Endothelial cell of umbilical vein (primary cell): Measurements from ENCODE around the gene TMEM92. TPM values are rescaled to one million over a fixed set of nuclear protein-coding genes. Genes with fewer than 3 reads are reported as not detected.

Experiments
- BruUV-seq: library from RNA; stranded (reverse); fragments of 400-500 nt; replicated peaks from 2 replicates; lab custom pipeline; 2021; lab: Mats Ljungman, UMichigan
- CTCF ChIA-PET: fragments of 300-600, 350-600 bp; sonication (Branson Sonifier 250); formaldehyde crosslinking; loops from one replicate; lab custom pipeline; 2021; ENCODE audit warnings: antibody characterized with exemption, inconsistent platforms; lab: Charles Lee
- POLR2A ChIA-PET: fragments of 300-600, 350-600 bp; sonication (Branson Sonifier 250); formaldehyde crosslinking; loops from one replicate; lab custom pipeline; 2021; ENCODE audit warnings: antibody characterized with exemption, inconsistent platforms; lab: Charles Lee
- DNase-seq: peaks from one replicate; pipeline ENCODE4 v3.0.0-alpha.2; 2011; ENCODE audit warnings: low read depth, low spot score
- FAIRE-seq: peaks from 2 replicates; lab custom pipeline; 2011; peaks lifted over from hg19 to GRCh38; lab: Jason Lieb, UNC
- H2AFZ ChIP-seq: 2 replicates; pipeline ENCODE4 v1.6.0; 2012; ENCODE audit warnings: low read depth, low read length, control low read depth, inconsistent platforms
- H3K27ac ChIP-seq: 2 replicates; pipeline ENCODE4 v1.5.1; 2011; ENCODE audit warnings: low read depth, mild to moderate bottlenecking, control low read depth, low read length, moderate library complexity; ENCODE audit not compliant: insufficient read depth
- H3K27me3 ChIP-seq, 2 experiments: 2 replicates each; pipeline versions ENCODE4 v1.6.0 to v1.6.1; 2011; ENCODE audit warnings: low read length in 2 of 2, mixed read lengths in 1 of 2; ENCODE audit not compliant: control insufficient read depth in 2 of 2, insufficient read depth in 2 of 2
- H3K36me3 ChIP-seq, 2 experiments: 2 replicates in 1 of 2; 3 replicates in 1 of 2; pipeline ENCODE4 v1.5.1; 2011; ENCODE audit warnings: low read length in 2 of 2, mild to moderate bottlenecking in 1 of 2, moderate library complexity in 1 of 2; ENCODE audit not compliant: control insufficient read depth in 2 of 2, insufficient read depth in 2 of 2; ENCODE audit errors: extremely low read depth in 1 of 2
- H3K4me1 ChIP-seq: 3 replicates; pipeline ENCODE4 v1.5.1; 2011; ENCODE audit warnings: mild to moderate bottlenecking, low read length; ENCODE audit not compliant: control insufficient read depth, insufficient read depth; ENCODE audit errors: extremely low read depth
- H3K4me2 ChIP-seq: 2 replicates; pipeline ENCODE4 v1.6.1; 2011; ENCODE audit warnings: low read length, control low read depth, mixed read lengths; ENCODE audit not compliant: insufficient read depth
- H3K4me3 ChIP-seq, 3 experiments: fragments of 200-600 bp in 1 of 3; sonication (generic), shearing (Covaris generic) in 1 of 3; replicated peaks in 1 of 3; 2 replicates each; pipeline ENCODE4 v1.5.1; 2011 to 2016; ENCODE audit warnings: control low read depth in 3 of 3, low read length in 3 of 3, mild to moderate bottlenecking in 2 of 3, inconsistent platforms in 1 of 3, low read depth in 1 of 3, moderate library complexity in 1 of 3; ENCODE audit not compliant: insufficient read depth in 1 of 3
- H3K79me2 ChIP-seq: 2 replicates; pipeline ENCODE4 v1.6.0; 2012; ENCODE audit warnings: low read length, inconsistent platforms; ENCODE audit not compliant: control insufficient read depth, insufficient read depth
- H3K9ac ChIP-seq: replicated peaks from 2 replicates; pipeline ENCODE3; 2011; ENCODE audit warnings: low read length, control low read depth; ENCODE audit not compliant: insufficient read depth; ENCODE audit errors: extremely low read depth
- H3K9me1 ChIP-seq: replicated peaks from 3 replicates; pipeline ENCODE4 v1.6.0; 2011; ENCODE audit warnings: mild to moderate bottlenecking, low read length; ENCODE audit not compliant: control insufficient read depth, insufficient read depth; ENCODE audit errors: extremely low read depth
- H3K9me3 ChIP-seq: replicated peaks from 2 replicates; pipeline ENCODE4 v1.5.1; 2012; ENCODE audit warnings: low read length, inconsistent platforms; ENCODE audit not compliant: control insufficient read depth, insufficient read depth
- H4K20me1 ChIP-seq: replicated peaks from 2 replicates; pipeline ENCODE3; 2011; ENCODE audit warnings: mild to moderate bottlenecking, low read length; ENCODE audit not compliant: control insufficient read depth, insufficient read depth; ENCODE audit errors: extremely low read depth
- EZH2 ChIP-seq: IDR thresholded peaks from 2 replicates; pipeline ENCODE4 v1.6.1; 2012; ENCODE audit warnings: borderline replicate concordance, low read depth, mild to moderate bottlenecking, moderate library complexity, low read length, inconsistent platforms; ENCODE audit not compliant: severe bottlenecking
- FOS ChIP-seq: IDR thresholded peaks from 2 replicates; pipeline ENCODE4 v1.6.1; 2011; ENCODE audit warnings: mild to moderate bottlenecking, low read length, moderate library complexity, borderline replicate concordance; ENCODE audit not compliant: insufficient read depth
- JUN ChIP-seq: IDR thresholded peaks from 2 replicates; pipeline ENCODE4 v1.6.1; 2011; ENCODE audit warnings: borderline replicate concordance, low read depth; ENCODE audit not compliant: insufficient read length, insufficient read depth
- MYC ChIP-seq: IDR thresholded peaks from one replicate; pipeline ENCODE4 v1.6.1; 2011; ENCODE audit warnings: mild to moderate bottlenecking, low read depth, low read length
- POLR2AphosphoS5 ChIP-seq: IDR thresholded peaks from 2 replicates; pipeline ENCODE4 v1.6.1; 2012; ENCODE audit warnings: low read depth, mild to moderate bottlenecking, control low read depth, low read length, moderate library complexity; ENCODE audit not compliant: insufficient read depth
- dilution Hi-C: fragments of 300-500 bp; cut with MboI; formaldehyde crosslinking; loops from one replicate; pipeline ENCODE4 v1.15.0; 2019; ENCODE audit warnings: low sequenced_read_pairs; ENCODE audit not compliant: extremely low pct_ligation_motif_present
- intact Hi-C: fragments of 100-400 bp; cut with micrococcal nuclease; formaldehyde crosslinking; loops from one replicate; pipeline ENCODE4 v1.10.0; 2022
- polyA plus RNA-seq, 4 experiments: library from polyadenylated mRNA; depleted of rRNA in 3 of 4; stranded (reverse) in 3 of 4; unstranded in 1 of 4; fragments of >200 nt; gene quantifications; 2 replicates each; pipeline versions ENCODE4 v1.2.1 to v1.2.3, GENCODE V29; 2011 to 2012; ENCODE audit warnings: missing spikeins in 1 of 4
- total RNA-seq: library from RNA; stranded (reverse); gene quantifications from 2 replicates; pipeline ENCODE4 v1.2.3, GENCODE V29; 2021

TMEM92 gene
- total and polyA plus RNA-seq, 2 donors (not counting 3 experiments of a cell fraction or from before 2014, with no cell fraction given): 0.03 TPM; not detected in 1

GRCh38 chr17:50262001-50262794 is 12.1 kb upstream of the TMEM92 start:
- dilution Hi-C loops: no loop called here
- H3K79me2 ChIP-seq: no peaks in the 10 kb centered on the region
- no peaks in the 10 kb centered on the region for H3K36me3 ChIP-seq
- ChIA-PET POLR2A (interaction anchor here (0.6 kb wide), 1 partner anchor 30 kb away, joined by 4 read pairs; no protein-coding TSS in a partner anchor), CTCF (interaction anchor here (1.2 to 1.7 kb wide), 2 partner anchors 10 to 11 kb away, joined by 3 to 4 read pairs; no protein-coding TSS in a partner anchor)
- H3K9me3 ChIP-seq: no peaks in the 10 kb centered on the region
- no TSS peak for BruUV-seq
- H3K9ac ChIP-seq: no peak overlapping the region
- H3K9me1 ChIP-seq: no peaks in the 10 kb centered on the region
- DNase-seq (no peak), FAIRE-seq (no peak)
- no peak overlapping the region for H3K27ac ChIP-seq
- peaks cover 6% of the 10 kb centered on the region for H3K4me1 ChIP-seq
- H4K20me1 ChIP-seq: no peaks in the 10 kb centered on the region
- H2AFZ ChIP-seq: no peak overlapping the region
- H3K27me3 ChIP-seq: peaks cover 4 to 10% of the 10 kb centered on the region in 2 experiments
- TF ChIP-seq JUN (no peak), MYC (no peak), POLR2AphosphoS5 (no peak), EZH2 (no peak), FOS (no peak)
- intact Hi-C loops: loop anchor here (10.0 kb wide), 1 partner anchor 147 kb away; no protein-coding TSS in a partner anchor
- no peak overlapping the region for H3K4me3 ChIP-seq
- no peak overlapping the region for H3K4me2 ChIP-seq
